A549 (cell line): Measurements from ENCODE around the gene ARHGAP25. TPM values are rescaled to one million over a fixed set of nuclear protein-coding genes. Genes with fewer than 3 reads are reported as not detected.

Experiments used
- ATAC-seq, 2 experiments: fragments of 200-7000 bp in 1 of 2; fragments of >200 bp in 1 of 2; cut with Nextera tagmentation in 1 of 2; cut with Tn5 transposase in 1 of 2; 3 replicates each; pipeline versions ENCODE4 v1.8.0 to v1.9.1; 2018 to 2020; ENCODE audit warnings: mild to moderate bottlenecking in 1 of 2, moderate library complexity in 1 of 2
- CTCF ChIA-PET: fragments of 300-600 bp; sonication (Branson Sonifier 250); formaldehyde crosslinking; extraction: SDS; loops from one replicate; lab custom pipeline; 2021; ENCODE audit warnings: antibody characterized with exemption, inconsistent platforms; lab: Yijun Ruan, JAX
- POLR2A ChIA-PET: fragments of 350-600 bp; formaldehyde crosslinking; extraction: SDS; loops from one replicate; lab custom pipeline; 2021; ENCODE audit warnings: antibody characterized with exemption, inconsistent platforms; lab: Yijun Ruan, JAX
- DNase-seq, 2 experiments: peaks; one replicate each; pipeline versions ENCODE4 v3.0.0 to v3.0.0-alpha.2; 2011 to 2016; ENCODE audit warnings: low read depth in 1 of 2, low spot score in 1 of 2
- FAIRE-seq: peaks from 2 replicates; lab custom pipeline; 2011; peaks lifted over from hg19 to GRCh38; lab: Jason Lieb, UNC
- H3K27ac ChIP-seq, 2 experiments: fragments of >200 bp; sonication (Bioruptor Twin); formaldehyde crosslinking; 3 replicates each; pipeline ENCODE4 v1.5.1; 2016 to 2017
- H3K4me1 ChIP-seq: fragments of >200 bp; sonication (Bioruptor Twin); formaldehyde crosslinking; 3 replicates; pipeline ENCODE4 v1.6.1; 2016
- H3K4me2 ChIP-seq: fragments of >200 bp; sonication (Bioruptor Twin); formaldehyde crosslinking; 3 replicates; pipeline ENCODE4 v1.6.1; 2016
- H3K4me3 ChIP-seq: fragments of >200 bp; sonication (Bioruptor Twin); formaldehyde crosslinking; 3 replicates; pipeline ENCODE4 v1.5.1; 2016
- H3K9me3 ChIP-seq: fragments of >200 bp; sonication (Bioruptor Twin); formaldehyde crosslinking; 3 replicates; pipeline ENCODE4 v1.6.1; 2016
- ATOH8 ChIP-seq: fragments of 250-450 bp; sonication (Bioruptor Pico); IDR thresholded peaks from 2 replicates; pipeline ENCODE4 v1.5.0; 2020; ENCODE audit warnings: low read depth, mild to moderate bottlenecking, moderate library complexity
- BCL3 ChIP-seq: fragments of >200 bp; sonication (Bioruptor Twin); formaldehyde crosslinking; IDR thresholded peaks from 3 replicates; pipeline ENCODE4 v1.6.1; 2016
- CTCF ChIP-seq: fragments of >200 bp; sonication (Bioruptor Twin); formaldehyde crosslinking; IDR thresholded peaks from 3 replicates; pipeline ENCODE4 v1.5.1; 2016
- ELK1 ChIP-seq: fragments of 150-350 bp; IDR thresholded peaks from 2 replicates; pipeline ENCODE4 v1.6.1; 2014; ENCODE audit warnings: low read depth, mild to moderate bottlenecking, low read length
- EP300 ChIP-seq, 2 experiments: fragments of >200 bp; sonication (Bioruptor Twin); formaldehyde crosslinking; IDR thresholded peaks; 2 replicates in 1 of 2; 3 replicates in 1 of 2; pipeline ENCODE4 v1.6.1; 2016 to 2017
- FOSL2 ChIP-seq, 2 experiments: fragments of 450-650 bp in 1 of 2; fragments of >200 bp in 1 of 2; sonication (Bioruptor Twin) in 1 of 2; formaldehyde crosslinking; IDR thresholded peaks; 2 replicates each; pipeline versions ENCODE4 v1.5.0 to v1.6.1; 2016 to 2020; ENCODE audit warnings: mild to moderate bottlenecking in 1 of 2, moderate library complexity in 1 of 2
- FOXS1 ChIP-seq: fragments of 250-450 bp; sonication (Bioruptor Pico); IDR thresholded peaks from 2 replicates; pipeline ENCODE4 v1.5.0; 2020; ENCODE audit warnings: mild to moderate bottlenecking, moderate library complexity
- HDAC2 ChIP-seq: fragments of 200-600 bp; sonication (generic); IDR thresholded peaks from 2 replicates; pipeline ENCODE4 v1.6.1; 2016
- HOXB13 ChIP-seq: fragments of 250-450 bp; sonication (Bioruptor Pico); IDR thresholded peaks from 2 replicates; pipeline ENCODE4 v1.5.0; 2020; ENCODE audit warnings: low read depth, mild to moderate bottlenecking, moderate library complexity
- HOXB5 ChIP-seq: fragments of 250-450 bp; sonication (Bioruptor Pico); IDR thresholded peaks from 2 replicates; pipeline ENCODE4 v1.5.0; 2020; ENCODE audit warnings: mild to moderate bottlenecking, moderate library complexity
- JUN ChIP-seq, 2 experiments: fragments of >200 bp; sonication (Bioruptor Twin); formaldehyde crosslinking; IDR thresholded peaks; 2 replicates in 1 of 2; 3 replicates in 1 of 2; pipeline ENCODE4 v1.6.1; 2016 to 2017
- JUNB ChIP-seq: fragments of >200 bp; sonication (Bioruptor Twin); formaldehyde crosslinking; IDR thresholded peaks from 2 replicates; pipeline ENCODE4 v1.6.1; 2016
- KDM1A ChIP-seq: fragments of 200-600 bp; sonication (generic); IDR thresholded peaks from 2 replicates; pipeline ENCODE4 v1.6.1; 2016; ENCODE audit warnings: low read depth, mild to moderate bottlenecking
- MAX ChIP-seq: IDR thresholded peaks from 2 replicates; pipeline ENCODE4 v1.6.1; 2012
- MYC ChIP-seq: IDR thresholded peaks from 2 replicates; pipeline ENCODE4 v1.6.1; 2012; ENCODE audit warnings: mild to moderate bottlenecking, inconsistent platforms, low read length, improper control_type of control experiment, borderline replicate concordance
- NFE2L2 ChIP-seq: fragments of 150-350 bp; conservative IDR thresholded peaks from 2 replicates; pipeline ENCODE4 v1.6.1; 2014; ENCODE audit warnings: low read length
- POLR2AphosphoS2 ChIP-seq: conservative IDR thresholded peaks from 2 replicates; pipeline ENCODE4 v1.6.1; 2012; ENCODE audit warnings: low read length, improper control_type of control experiment, inconsistent platforms
- RARB ChIP-seq: fragments of 250-450 bp; sonication (Bioruptor Pico); IDR thresholded peaks from 2 replicates; pipeline ENCODE4 v1.8.0; 2021; ENCODE audit warnings: mild to moderate bottlenecking, moderate library complexity
- RCOR1 ChIP-seq: fragments of 150-350 bp; IDR thresholded peaks from 2 replicates; pipeline ENCODE4 v1.6.1; 2014; ENCODE audit warnings: antibody characterized with exemption, low read length, low read depth
- RNF2 ChIP-seq: fragments of 200-600 bp; sonication (generic); IDR thresholded peaks from 2 replicates; pipeline ENCODE4 v1.6.1; 2016; ENCODE audit warnings: low read depth, mild to moderate bottlenecking, antibody characterized with exemption, moderate library complexity, borderline replicate concordance
- SREBF2 ChIP-seq: fragments of 450-650 bp; IDR thresholded peaks from 2 replicates; pipeline ENCODE4 v1.6.1; 2014; ENCODE audit warnings: mild to moderate bottlenecking, moderate library complexity
- TFCP2L1 ChIP-seq: fragments of 250-450 bp; sonication (Bioruptor Pico); IDR thresholded peaks from 2 replicates; pipeline ENCODE4 v1.5.0; 2021; ENCODE audit warnings: mild to moderate bottlenecking
- TP53 ChIP-seq: fragments of 250-450 bp; sonication (Bioruptor Pico); IDR thresholded peaks from 2 replicates; pipeline ENCODE4 v1.5.0; 2021; ENCODE audit warnings: mild to moderate bottlenecking, moderate library complexity
- USF2 ChIP-seq: fragments of 450-650 bp; IDR thresholded peaks from 2 replicates; pipeline ENCODE4 v1.6.1; 2014; ENCODE audit warnings: antibody characterized with exemption
- whole genome bisulfite sequencing: methylation state at CpG from one replicate; pipeline ENCODE4 v1.1.6; 2017; ENCODE audit errors: missing lambda C conversion rate; 5-methylcytosine and 5-hydroxymethylcytosine counted together
- polyA plus RNA-seq, 4 experiments: library from polyadenylated mRNA; depleted of rRNA in 3 of 4; stranded (reverse); fragments of >200 nt; fragmentation: RNase III in 1 of 4; extraction: RNeasy Plus Mini Kit Qiagen cat#74134 plus additional on column Dnase treatment in 1 of 4; gene quantifications; 2 replicates in 3 of 4; 3 replicates in 1 of 4; pipeline ENCODE4 v1.2.3, GENCODE V29; 2011 to 2017

ARHGAP25 gene
- polyA plus RNA-seq, 2 of the 4 experiments (the other 2 are of a cell fraction): 0.50 to 2.4 TPM

GRCh38 chr2:68746408-68746807, 11.8 kb downstream of the ARHGAP25 start:
- Histone ChIP-seq H3K4me2 (no peak overlapping the region), H3K9me3 (no peaks in the 10 kb centered on the region), H3K4me3 (no peak overlapping the region)
- WGBS: 89% methylated on average over 11 of the region's 11 CpGs
- ChIA-PET POLR2A (no interaction called here), CTCF (interaction anchor here (0.6 to 8.4 kb wide), 6 partner anchors 13 to 179 kb away, joined by 3 to 227 read pairs (median 5); no protein-coding TSS in a partner anchor)
- DNase-seq: no peak
- ATAC-seq: no peak
- FAIRE-seq: no peak
- no peak for TF ChIP-seq MYC
- TF ChIP-seq KDM1A: no peak
- no peak for TF ChIP-seq BCL3
- TF ChIP-seq JUN (IDR thresholded peaks at IDR 0.05): no peak
- TF ChIP-seq, all 56 proteins: peak for 0
- Histone ChIP-seq H3K27ac (no peak overlapping the region), H3K4me1 (no peaks in the 10 kb centered on the region)

- H3K4me1 ChIP-seq: no peaks in the 10 kb centered on the region
- TF ChIP-seq RNF2 (no peak), USF2 (no peak), ATOH8 (CRISPR knock-in tag) (no peak), MAX (no peak), RCOR1 (no peak), POLR2AphosphoS2 (no peak), ELK1 (no peak), MYC (no peak), NFE2L2 (no peak), JUN (IDR thresholded peaks at IDR 0.05) (no peak), JUNB (no peak), EP300 (IDR thresholded peaks at IDR 0.05) (no peak), TFCP2L1 (no peak)
- TF ChIP-seq, all 56 proteins: peak for 0
- FAIRE-seq (no peak), ATAC-seq (no peak), DNase-seq (no peak)
- 51% methylated on average over 6 of the region's 6 CpGs for WGBS
- ChIA-PET CTCF (interaction anchor here (1.0 to 8.4 kb wide), 3 partner anchors 13 to 176 kb away, joined by 3 to 227 read pairs (median 4); no protein-coding TSS in a partner anchor), POLR2A (no interaction called here)
- no peak overlapping the region for H3K4me3 ChIP-seq
- no peak overlapping the region for H3K4me2 ChIP-seq
- no peaks in the 10 kb centered on the region for H3K9me3 ChIP-seq
- no peak overlapping the region for H3K27ac ChIP-seq
Observed at GRCh38 chr2:68747413-68747812, 12.8 kb downstream of the ARHGAP25 start.

- no peak for ATAC-seq
- H3K4me1 ChIP-seq: no peaks in the 10 kb centered on the region
- no peaks in the 10 kb centered on the region for H3K9me3 ChIP-seq
- H3K4me2 ChIP-seq: no peak overlapping the region
- no peak overlapping the region for H3K27ac ChIP-seq
- TF ChIP-seq MAX (no peak), CTCF (no peak), KDM1A (no peak), HOXB5 (CRISPR knock-in tag) (no peak), FOSL2 (IDR thresholded peaks at IDR 0.05) (no peak), FOSL2 (CRISPR knock-in tag; IDR thresholded peaks at IDR 0.05) (no peak), HOXB13 (CRISPR knock-in tag) (no peak), FOXS1 (CRISPR knock-in tag) (no peak), SREBF2 (no peak), HDAC2 (no peak), RARB (CRISPR knock-in tag) (no peak), TP53 (CRISPR knock-in tag) (no peak)
- POLR2A ChIA-PET: no interaction called here
- H3K4me3 ChIP-seq: no peak overlapping the region
- 33% methylated on average over 2 of the region's 2 CpGs for WGBS
- CTCF ChIA-PET: interaction anchor here (1.0 to 8.4 kb wide), 6 partner anchors 12 to 176 kb away, joined by 3 to 227 read pairs (median 4); no protein-coding TSS in a partner anchor
- DNase-seq: no peak
- FAIRE-seq: no peak
Observed at GRCh38 chr2:68747900-68748299, 13.3 kb downstream of the ARHGAP25 start.
